Caki2 (cell line): ENCODE measurements around the gene SLC22A2. TPM values are rescaled to one million over a fixed set of nuclear protein-coding genes. Genes with fewer than 3 reads are reported as not detected.
A peak's percentile ranks its signal among the peaks of the same experiment; 100 is the strongest.

Experiments used
- DNase-seq: peaks from one replicate; pipeline ENCODE4 v3.0.0-alpha.2; 2015; ENCODE audit warnings: low read depth
- in situ Hi-C: cut with HindIII; loops from 2 replicates; pipeline ENCODE4 v1.10.0; 2016; ENCODE audit warnings: low sequenced_read_pairs, low pct_unique_long_range_greater_than_20kb, mixed read lengths
- total RNA-seq: library from RNA; depleted of rRNA; stranded (reverse); fragments of >200 nt; shearing (Covaris generic); gene quantifications from 2 replicates; pipeline ENCODE4 v1.2.3, GENCODE V29; 2014; ENCODE audit warnings: low replicate concordance; rRNA removed

Gene SLC22A2
- total RNA-seq, 1 experiment from 2014 or later = 0.10 TPM

DNA sequence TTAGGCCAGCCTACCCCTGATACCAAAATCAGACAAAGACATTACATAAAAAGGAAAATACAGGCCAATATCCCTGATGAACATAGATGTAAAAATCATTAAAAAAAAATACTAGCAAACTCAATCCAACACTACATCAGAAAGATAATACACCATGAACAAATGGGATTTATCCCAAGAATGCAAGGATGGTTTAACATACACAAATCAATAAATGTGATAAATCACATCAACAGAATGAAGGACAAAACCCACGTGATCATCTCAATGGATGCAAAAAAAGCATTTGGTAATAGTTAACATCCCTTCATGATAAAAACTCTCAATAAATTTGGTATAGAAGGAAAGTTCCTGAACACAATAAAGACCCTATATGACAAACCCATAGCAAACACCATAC, 63.8 kb downstream of the SLC22A2 start:
- no peak for DNase-seq
- in situ Hi-C loops = no loop called here

DNA sequence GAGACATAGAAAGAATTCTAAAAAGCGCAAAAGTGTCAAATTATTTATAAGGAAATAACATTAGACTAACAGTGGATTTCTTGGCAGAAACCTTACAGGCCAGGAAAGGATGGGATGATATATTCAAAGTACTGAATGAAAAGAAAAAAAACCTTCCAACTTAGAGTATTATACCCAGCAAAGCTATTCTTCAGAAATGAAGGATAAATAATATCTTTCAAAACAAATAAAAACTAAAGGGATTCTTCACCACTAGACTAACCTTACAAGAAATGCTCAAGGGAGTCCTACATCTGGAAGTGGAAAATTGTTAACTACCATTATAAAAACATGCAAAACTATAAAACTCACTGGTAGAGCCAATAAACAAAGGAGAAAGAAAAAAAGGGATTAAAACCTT, 65.8 kb downstream of the SLC22A2 start:
- no peak for DNase-seq

DNA sequence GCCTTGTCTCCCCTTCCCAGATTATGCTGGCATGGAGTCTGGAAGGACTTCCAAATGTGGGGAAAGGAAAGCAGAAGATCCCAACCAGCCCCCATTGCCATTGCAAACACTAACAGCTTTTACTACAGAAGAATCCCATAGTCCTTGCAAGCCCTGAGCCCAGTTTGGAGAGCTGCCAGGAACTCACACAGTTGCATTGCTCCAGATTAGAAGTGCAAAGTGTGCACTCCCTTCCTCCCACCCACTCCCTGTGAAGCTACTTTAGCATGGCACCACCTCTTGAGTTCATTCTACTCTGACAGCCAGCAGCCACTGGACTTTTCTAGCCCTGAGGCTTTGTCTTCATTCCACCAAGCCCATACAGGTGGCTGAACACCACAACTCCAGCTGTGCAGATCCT, 67.6 kb downstream of the SLC22A2 start:
- no peak for DNase-seq
- in situ Hi-C loops = no loop called here

More for the DNA sequence above, 65.8 kb downstream of the SLC22A2 start:
- in situ Hi-C loops = no loop called here

DNA sequence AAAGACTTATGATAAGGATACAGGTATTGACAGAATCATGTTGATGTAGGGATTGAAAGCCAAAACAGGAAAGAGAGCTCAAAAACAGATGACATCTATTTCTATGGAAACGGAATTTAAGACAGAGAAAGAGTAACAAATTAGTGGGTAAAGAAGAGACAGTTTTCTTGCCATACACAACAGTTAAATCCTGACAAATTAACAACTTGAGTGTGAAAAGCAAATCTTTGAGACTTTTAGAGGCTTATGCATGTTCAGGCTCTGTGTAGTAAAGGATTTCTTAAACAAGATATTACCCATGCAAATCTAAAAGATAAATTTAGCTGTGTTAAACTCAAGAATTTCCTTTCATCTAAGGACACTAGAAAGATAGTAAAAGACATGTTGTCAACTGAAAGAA, 68.5 kb downstream of the SLC22A2 start:
- in situ Hi-C loops = no loop called here
- no peak for DNase-seq

DNA sequence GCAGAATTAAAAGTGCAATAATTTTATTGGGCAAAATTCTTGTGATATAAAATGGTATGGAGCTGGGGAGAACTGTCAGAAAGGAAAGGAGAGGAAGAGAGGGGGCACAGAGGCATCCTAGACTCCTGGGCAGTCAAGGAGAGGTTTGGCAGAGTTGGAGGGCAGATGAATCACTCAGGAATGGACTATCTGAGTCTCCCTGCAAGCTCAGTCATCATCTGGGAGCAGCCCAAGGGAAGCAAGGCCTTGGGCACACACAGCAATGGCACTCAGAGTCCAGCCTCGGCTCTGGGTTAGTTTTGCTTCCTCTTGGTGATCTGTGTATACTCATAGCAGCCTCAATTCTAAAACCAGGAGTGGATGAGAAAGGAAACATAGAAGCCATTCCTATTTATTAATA, 69.8 kb downstream of the SLC22A2 start:
- in situ Hi-C loops = no loop called here
- no peak for DNase-seq

DNA sequence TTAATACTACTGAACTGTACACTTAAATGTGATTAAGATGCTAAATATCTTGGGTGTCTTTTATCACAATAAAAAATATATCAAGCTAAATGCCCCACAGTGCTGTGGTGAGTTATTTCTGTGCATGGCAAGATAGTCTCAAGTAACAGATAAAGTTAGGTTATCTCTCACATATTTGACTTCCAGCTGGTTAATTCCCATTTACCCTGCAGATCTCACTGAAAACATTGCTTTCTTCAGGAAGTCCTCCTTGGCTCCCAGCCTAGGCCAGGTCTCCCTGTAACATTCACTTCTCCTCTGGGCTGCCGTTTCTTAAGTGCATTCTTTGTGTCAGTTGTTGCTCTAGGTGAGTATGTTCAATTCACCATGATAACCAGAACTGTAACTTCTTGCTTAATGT, 77.9 kb downstream of the SLC22A2 start:
- no peak for DNase-seq
- in situ Hi-C loops = no loop called here

DNA sequence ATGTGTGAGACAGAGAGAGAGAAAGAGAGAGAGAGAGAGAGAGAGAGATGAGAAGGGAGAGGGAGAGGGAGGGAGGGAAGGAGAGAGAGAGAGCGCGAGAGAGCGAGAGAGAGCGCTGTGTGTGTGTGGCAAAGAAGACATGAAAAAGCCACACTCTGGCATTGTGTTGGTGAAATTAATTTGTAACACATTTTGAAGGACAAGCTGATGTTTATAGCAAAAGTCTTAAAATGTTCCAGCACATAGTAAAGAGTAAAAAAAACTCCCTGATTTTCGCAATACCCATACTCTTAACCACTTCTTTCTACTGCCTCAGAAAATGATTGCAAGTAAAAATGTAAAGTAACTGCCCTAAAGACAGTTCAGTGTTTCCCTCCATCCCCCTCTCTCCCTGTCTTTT, 80.3 kb downstream of the SLC22A2 start:
- in situ Hi-C loops = no loop called here
- DNase-seq = no peak

DNA sequence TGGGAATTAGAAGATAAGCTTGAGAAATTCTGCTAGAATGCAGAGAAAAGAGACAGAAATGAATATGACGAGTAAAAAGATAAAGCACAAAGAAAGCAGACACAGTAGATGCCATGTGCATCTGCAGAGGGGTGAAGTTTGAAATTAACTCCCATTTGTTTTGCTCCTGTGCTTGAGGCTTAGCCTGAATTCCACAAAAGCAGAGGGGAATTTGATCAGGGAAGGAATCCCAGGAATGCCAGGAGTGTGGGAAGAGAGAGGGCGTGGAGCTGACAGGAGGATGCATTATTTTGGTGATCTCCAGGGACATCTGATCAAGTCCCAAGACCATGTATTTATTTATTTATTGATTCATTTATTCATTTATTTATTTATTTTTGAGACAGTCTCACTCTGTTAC, 81.4 kb downstream of the SLC22A2 start:
- peak; percentile 30 for DNase-seq
- in situ Hi-C loops = no loop called here

DNA sequence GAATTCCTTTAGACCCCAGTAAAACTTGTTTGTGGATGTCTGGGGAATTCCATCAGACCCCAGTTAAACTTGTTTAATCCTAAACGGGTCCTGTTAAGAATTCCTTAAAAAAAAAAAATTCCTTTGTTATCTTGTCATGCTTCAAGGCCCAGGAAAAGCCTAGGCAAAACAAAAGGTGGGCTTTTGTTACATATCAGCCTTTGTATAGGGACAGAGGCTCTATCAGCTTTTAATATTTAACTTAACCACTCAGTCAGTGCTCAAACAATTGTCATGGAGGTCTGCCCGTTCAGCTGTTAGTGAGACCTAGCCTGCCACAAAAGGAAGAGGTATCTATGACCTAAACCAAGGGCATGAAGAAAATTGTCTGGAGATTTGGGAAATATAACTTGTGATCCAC, 83.9 kb downstream of the SLC22A2 start:
- in situ Hi-C loops = no loop called here
- DNase-seq = peak; percentile 56

DNA sequence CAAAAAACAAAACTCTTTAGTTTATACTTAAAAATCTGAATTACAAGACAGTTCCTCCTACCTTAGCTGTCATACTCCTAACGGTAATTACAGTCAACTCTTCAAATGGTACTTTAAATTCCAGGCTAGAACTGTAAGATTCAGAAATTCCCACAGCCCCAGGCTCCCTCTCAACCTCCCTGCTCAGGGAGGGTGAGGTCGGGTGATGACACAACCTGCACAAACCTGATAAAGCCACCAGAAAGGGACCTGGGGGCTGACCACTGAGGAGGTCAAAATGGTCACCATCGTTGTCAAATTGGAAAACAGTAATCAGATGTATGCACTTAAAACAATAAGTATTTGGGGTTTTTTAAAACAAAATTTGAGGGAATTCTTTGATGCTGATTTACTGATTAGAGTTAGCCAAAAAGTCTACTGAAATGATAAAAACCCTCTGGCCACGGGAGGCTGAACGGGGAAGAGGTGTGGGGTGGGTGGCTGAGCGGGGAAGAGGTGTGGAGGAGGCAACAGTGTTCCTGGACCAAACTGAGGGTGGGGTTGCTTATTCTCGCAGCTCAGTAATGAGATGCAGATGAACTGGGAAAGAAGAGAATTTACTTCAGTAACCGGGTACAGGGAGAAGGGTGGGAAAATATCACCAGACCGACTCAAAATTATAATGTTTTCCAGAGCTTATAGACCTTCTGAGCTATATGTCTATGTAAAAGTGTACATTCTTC, 84.7 kb downstream of the SLC22A2 start:
- in situ Hi-C loops = no loop called here
- DNase-seq = no peak

DNA sequence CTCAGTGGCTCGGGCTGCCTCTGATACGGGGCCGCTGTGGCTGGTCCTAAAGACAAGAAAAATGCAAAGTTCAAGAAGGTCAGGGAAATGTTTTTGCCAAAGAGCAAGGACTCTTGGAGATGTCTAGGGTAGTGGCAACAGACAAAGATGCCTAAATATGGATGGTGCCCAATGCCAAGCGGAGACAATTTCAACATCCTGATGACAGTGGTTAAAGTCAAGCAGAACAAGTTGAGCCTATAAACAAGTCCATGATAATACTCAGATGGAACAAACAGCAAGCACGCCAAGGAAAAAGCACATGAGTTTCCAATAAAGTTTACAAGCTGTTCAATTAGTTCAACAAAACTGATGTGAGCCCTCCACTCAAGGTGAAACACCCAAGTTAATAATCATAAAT, 85.9 kb downstream of the SLC22A2 start:
- in situ Hi-C loops = no loop called here
- DNase-seq = no peak

DNA sequence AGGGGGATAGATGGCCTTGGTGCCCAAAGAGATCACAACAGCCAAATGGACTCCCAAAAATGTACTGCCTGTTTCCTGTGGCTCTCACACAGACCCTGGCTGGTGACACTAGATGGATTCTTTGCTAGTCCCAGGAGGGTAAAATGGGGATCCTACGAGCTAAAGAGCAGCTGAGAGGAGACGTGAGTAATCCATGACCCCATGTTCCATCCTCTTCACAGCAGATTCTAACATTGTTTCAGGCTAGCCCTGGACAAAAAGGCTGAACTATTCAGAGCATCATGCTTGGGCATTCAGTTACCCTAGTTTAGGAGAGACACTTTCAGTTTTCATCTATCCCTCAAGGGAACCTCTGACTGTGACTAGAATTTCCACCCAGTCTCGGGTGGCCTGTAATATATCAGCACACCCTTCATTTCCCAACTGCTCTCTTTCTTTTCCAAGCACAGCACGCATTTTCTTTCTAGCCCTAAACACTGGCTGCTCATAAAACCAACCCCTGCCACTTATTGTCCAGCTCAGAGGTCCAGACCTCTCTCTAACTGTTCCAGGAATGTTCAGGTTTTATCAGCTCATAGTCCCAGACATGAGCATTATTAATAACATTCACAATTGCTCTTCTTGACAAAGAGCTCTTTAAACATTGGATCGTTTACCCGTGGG, 88.5 kb downstream of the SLC22A2 start:
- no peak for DNase-seq
- in situ Hi-C loops = no loop called here

DNA sequence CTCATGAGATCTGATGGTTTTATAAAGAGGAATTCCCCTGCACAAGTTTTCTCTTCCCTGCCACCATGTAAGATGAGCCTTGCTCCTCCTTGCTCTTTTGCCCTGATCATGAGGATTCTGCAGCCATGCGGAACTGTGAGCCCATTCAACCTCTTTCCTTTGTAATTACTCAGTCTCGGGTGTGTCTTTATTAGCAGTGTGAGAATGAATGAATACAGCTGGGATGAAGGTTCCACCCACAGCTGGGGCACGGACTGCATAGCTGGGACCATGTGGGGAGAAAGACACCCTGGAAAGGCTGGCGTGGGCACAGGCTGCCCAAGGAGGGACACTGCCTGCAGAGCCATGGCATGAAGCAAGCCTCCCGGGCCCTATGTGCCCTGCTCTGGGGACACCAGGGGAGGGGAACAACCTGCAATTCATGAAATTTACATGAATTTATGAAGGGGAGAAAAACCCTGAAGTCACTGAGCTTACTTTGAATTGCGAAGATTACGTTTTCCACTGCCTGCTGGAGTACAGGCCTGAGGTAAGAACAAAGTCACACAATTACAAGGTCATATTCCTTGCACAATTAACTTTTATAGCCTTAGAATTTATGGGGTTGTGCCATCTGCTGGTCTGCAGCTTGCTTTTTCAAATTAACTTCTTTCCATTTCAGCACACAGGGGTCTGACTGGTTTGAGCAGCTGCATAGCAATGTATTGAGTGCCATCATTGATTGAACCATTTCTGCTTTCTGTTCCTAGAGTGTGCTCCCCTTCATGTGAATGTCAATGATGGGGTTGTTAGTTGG, 90.8 kb downstream of the SLC22A2 start:
- DNase-seq = peak; percentile 85
- in situ Hi-C loops = no loop called here

Other genes with a start within 250 kb of the SLC22A2 start
- gene SLC22A1, start 137.0 kb downstream of the SLC22A2 start, total RNA-seq = not detected in 2 replicates
- 2.4 and 2.5 TPM in 2 replicates for gene SLC22A3, start 89.6 kb upstream of the SLC22A2 start, total RNA-seq